Testis (tissue), 2 donors: Measurements from ENCODE around the gene HSPA12A.

Source experiments
- CTCF ChIP-seq, 3 experiments: fragments of 450-650 bp in 2 of 3; fragments of 200-600 bp in 1 of 3; sonication (generic) in 1 of 3; IDR thresholded peaks; one replicate each; pipeline ENCODE4 v1.5.1; 2016 to 2019; ENCODE audit warnings: antibody characterized with exemption in 3 of 3, mild to moderate bottlenecking in 2 of 3, moderate library complexity in 1 of 3
- POLR2A ChIP-seq: fragments of 450-650 bp; IDR thresholded peaks from one replicate; pipeline ENCODE4 v1.6.1; 2017; ENCODE audit warnings: antibody characterized with exemption, mild to moderate bottlenecking, moderate library complexity

- TF ChIP-seq CTCF (IDR thresholded peaks at IDR 0.05) (no peak), POLR2A (no peak)
These were observed 72.3 kb downstream of the HSPA12A start for GRCh38 chr10:116669832-116670644.
